ENCODE data around the gene PHF2. TPM values are rescaled to one million over a fixed set of nuclear protein-coding genes. Genes with fewer than 3 reads are reported as not detected.

The PHF2 gene
- total RNA-seq, 2 experiments from 2014 or later, result 19.7 to 19.9 TPM

DNA sequence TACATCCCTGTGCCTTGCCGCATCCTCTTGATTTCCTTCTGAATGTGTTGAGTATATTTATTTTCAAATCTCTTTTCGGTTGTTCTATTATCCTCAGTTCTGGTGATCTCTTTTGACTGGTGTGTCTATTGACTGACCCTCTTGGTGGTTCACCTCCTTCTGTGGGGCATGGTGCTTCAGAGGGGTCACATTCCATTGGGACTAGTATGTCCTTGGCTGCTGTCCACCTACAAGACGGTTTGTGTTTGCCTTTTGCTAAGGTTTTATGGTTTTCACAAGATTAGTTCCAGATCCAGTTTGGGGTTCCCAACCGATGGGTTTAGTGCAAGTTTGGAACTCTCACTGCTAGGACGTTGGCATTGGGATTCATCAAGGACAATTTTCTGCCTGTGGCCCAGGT lies 66.6 kb downstream of the PHF2 start:
- ChIA-PET POLR2A (no interaction called here), CTCF (interaction anchor here (1.2 kb wide), 1 partner anchor 37 kb away, joined by 3 read pairs; no protein-coding TSS in a partner anchor)

DNA sequence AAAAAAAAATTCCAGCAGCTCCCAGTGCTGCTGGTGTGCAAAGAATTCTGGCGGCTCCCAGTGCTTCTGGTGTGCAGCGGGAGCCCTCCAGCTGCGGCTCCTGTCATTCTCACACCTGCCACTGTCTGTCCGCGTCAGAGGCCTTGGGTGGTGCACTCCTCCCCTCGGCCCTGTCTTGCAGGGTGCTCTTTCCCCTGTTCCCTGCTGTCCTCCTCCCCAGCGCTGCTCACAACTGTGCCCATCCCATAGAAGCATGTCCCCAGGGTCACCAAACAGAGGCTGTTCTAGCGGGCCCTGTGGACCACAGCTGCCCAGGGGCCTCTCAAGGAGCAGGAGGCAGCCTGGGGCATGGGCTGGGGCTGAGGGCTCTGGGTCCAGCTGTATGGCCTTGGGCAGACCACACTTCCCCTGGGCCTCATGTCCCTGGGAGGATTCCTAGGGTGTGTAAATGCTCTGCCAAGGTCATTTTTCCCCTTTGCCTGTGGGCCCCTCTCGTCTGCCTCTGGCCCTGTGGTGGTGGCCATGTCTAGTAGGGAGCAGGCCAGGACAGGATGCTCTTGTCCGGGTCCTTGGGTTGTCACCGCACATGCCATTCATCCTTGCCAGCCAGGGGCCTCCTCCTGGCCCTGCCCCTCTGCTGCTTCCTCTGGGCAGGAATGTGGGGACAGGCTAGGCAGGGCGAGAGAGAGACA lies 68.2 kb downstream of the PHF2 start:
- CTCF ChIA-PET, result interaction anchor here (1.2 kb wide), 1 partner anchor 35 kb away, joined by 3 read pairs; no protein-coding TSS in a partner anchor
- POLR2A ChIA-PET, result no interaction called here

DNA sequence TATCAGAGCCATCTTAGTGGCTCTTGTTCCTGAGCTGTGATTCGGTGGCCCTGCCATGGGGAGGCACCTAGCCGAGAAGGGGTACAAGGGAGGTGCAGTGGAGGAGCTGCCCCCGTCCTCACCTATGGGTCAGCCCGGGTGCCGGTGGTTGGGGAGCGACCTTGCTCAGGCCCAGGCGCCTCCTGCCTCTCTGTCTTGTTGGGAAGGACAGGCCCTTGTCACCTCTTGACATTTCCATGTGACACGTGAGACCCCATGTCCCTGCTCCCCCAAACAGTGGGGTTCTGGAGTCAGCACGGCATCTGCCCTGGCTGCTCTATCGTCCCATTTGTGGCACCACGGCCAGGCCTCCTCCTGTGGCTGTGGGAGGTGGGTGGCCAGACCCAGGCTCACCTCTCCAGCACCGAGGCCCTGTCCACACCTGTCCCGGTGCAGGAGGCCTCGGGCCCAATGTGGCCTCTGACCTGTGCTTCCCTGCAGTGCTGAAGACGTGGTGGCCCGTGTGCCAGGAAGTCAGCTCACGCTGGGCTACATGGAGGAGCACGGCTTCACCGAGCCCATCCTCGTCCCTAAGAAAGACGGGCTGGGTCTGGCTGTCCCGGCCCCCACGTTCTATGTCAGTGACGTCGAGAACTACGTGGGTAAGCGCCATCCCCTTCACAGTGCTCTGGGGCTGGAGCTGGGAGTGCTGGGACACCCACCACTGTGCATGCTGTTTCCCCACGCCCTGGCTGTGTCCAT lies 68.9 kb downstream of the PHF2 start:
- CTCF ChIA-PET, result no interaction called here
- POLR2A ChIA-PET, result no interaction called here

DNA sequence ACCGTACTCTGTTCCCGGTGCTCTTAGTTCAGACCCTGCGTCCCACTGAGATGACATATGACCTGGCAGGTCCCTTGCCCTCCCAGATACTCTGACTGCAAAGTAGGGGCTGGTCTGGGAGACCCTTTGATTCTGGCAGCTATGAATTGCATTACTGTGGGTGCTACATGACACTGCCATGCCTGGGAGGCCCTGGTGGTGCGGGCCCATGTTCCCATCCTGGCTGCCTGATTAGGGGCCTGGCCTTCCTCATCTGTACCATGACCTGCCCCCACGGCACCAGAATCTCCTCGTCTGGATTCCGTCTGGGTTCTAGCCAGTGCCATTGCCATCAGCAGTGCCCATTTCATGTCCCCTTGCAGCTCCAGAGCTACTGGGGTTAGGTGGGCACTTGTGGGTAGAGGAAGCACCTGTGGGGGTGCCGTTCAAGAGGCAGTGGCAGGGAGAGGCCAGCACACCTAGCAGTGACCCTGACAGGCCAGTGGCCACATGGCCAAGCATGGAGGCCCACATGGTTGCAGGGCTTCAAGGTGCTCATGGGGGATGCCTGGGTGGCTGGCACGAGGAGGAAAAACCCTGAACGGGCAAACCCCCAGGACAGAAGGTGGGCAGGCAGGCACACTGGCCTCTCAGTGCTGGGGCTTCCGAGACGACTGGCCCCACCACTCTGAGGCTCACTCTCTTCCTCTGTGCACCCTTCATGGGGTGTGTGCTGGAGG lies 69.7 kb downstream of the PHF2 start:
- POLR2A ChIA-PET, result no interaction called here
- CTCF ChIA-PET, result no interaction called here

- POLR2A ChIA-PET, result no interaction called here
Observed at GRCh38 chr9:93646640-93647178, 70.3 kb downstream of the PHF2 start.

DNA sequence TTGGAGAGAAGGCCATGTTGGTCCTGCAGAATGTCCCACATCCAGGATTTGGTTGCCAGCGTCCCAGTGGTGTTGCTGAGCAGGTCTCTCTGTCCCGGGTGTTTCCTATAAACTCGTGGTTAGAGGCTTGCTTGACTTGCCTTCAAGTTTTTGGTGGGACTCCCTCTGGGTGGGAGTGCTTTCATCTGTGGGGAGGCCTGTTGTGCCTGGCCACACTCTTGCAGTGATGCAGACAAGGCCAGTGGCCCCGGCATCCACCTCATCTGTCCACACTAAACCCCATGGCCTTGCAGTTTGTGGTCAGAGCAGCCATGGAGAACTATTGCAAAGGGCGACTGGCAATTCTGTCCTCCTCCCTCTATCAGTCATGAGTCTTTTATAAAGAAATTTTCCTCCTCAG lies 71.8 kb downstream of the PHF2 start:
- ChIA-PET POLR2A (no interaction called here), CTCF (no interaction called here)

More at GRCh38 chr9:93646640-93647178, 70.3 kb downstream of the PHF2 start:
- CTCF ChIA-PET, result no interaction called here

GRCh38 chr9:93648836-93649235 lies 72.5 kb downstream of the PHF2 start:
- CTCF ChIA-PET, result no interaction called here
- POLR2A ChIA-PET, result no interaction called here

DNA sequence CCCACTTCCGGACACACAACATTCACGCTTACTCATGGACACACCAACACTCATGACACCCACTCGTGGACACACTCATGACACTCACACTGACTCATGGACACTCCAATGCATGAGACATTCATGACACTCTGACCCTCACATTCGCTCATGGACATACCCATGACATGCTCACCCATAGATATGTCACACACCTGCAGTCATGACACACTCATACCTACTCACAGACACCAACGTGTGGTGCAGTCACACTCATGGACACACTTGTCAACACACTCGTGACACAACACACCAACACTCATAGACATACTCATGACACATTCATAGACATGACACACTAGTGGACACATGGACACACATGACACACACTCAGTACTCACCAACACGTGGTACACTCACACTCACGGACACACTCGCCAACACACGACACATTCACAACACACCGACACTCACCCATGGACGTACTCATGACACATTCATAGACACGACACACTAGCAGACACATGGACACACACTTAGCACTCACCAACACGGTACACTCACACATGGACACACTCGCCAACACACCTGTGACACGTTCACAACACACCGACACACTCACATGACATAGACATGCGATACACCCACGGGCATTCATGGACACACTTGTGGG lies 73.4 kb downstream of the PHF2 start:
- ChIA-PET POLR2A (no interaction called here), CTCF (no interaction called here)

DNA sequence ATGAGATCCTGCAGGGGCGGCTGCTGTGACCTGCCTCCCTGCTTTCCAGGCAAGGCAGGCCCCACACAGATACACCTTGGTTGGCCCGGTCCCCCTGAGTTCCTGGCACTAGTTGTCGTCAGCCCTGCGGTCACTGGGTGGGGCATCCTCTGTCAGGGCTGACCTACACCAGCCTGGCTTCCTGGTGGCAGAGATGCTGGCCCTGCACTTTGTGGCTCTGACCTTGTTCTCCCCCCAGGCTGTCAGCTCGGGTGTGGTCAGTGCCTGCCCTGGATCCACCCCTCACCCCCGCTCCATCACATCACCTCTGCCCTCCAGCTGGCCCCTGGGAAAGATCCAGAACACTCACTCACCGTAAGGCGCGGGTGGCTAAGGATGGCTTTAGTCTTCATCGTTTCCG lies 74.1 kb downstream of the PHF2 start:
- CTCF ChIA-PET, result no interaction called here
- POLR2A ChIA-PET, result no interaction called here

GRCh38 chr9:93651521-93651950 lies 75.2 kb downstream of the PHF2 start:
- CTCF ChIA-PET, result no interaction called here
- POLR2A ChIA-PET, result no interaction called here

DNA sequence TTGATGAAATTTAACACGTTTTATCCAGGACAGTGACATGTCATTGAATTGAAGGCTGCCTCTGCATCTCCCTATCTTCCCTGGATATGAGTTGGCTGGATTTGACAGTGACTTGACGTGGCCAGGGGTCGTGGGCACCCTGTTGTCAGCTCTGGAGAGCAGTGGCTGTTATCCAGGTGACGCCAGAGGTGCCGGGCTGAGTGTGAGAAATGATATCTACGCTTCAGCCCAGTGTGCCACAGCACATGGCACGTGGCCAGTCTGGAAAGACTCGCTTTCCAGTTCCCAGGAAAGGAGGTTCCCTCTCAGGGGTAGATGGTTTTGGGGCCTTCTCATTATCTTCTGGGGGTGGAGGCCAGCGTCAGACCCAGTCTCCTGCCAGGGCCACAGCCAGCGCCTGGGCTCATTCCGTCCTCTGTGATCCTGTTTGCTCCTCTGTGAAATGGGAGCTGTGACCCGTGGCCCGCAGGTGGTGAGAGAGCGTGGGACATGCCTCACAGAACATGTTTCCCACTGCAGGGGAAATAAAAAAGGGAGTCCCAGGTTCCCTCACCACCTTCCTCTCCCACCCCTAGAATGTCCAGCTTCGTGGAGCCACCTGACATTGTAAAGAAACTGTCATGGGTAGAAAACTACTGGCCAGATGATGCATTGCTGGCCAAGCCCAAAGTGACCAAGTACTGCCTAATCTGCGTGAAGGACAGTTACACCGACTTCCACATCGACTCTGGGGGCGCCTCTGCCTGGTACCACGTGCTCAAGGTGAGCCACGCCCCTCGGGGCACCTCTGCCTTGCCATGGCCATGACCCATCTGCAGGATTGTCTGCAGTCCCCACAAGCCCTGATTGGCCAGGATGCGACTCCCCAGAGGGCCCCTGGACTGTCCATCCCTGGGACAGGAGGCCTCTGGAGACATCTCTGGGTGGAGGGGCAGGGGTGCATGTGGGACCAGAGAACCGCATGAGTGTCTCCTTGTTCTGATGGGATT lies 76.5 kb downstream of the PHF2 start:
- POLR2A ChIA-PET, result no interaction called here
- CTCF ChIA-PET, result no interaction called here

DNA sequence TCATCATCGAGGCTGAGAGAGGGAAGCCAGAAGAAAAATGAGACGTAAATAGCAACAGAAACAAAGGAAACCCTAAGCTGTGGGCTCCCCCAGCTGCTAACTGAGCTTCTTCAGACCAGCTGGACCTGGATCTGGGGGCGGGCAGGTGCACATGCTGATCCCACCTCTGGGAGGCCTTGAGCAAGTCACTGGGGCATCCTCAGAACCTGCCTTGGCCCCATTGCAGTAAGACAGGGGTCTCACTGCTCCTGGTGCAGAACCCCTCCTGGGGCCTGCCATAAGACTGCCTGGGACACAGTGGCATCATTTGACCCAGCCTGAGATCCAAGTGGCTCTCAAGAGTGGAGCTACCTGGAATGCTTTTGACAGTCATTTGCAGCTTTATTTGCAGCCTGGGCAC lies 77.4 kb downstream of the PHF2 start:
- CTCF ChIA-PET, result no interaction called here
- POLR2A ChIA-PET, result no interaction called here

DNA sequence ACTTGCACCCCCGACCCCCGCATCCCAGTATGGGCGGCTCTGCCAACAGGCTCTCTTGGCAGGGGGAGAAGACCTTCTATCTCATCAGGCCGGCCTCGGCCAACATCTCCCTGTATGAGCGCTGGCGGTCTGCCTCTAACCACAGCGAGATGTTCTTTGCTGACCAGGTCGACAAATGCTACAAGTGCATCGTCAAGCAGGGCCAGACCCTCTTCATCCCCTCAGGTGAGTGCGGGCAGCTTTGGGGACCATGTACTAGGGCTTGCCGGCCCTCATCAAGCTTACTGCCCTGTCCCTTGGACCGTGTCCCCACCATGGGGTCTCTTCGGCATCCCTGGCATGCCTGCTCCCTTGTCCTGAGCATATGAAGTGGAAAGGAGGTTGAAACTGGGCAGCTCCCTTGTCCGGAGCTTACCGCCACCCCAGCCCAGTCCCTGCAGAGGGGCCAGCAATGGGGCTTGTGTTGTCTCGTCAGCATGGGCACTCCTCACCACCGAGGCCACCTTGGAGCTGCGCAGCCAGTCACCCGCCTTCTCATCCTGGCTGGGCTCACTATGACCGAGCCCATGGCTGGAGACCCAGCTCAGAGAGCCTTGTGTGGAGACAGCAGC lies 78.1 kb downstream of the PHF2 start:
- ChIA-PET POLR2A (no interaction called here), CTCF (no interaction called here)

DNA sequence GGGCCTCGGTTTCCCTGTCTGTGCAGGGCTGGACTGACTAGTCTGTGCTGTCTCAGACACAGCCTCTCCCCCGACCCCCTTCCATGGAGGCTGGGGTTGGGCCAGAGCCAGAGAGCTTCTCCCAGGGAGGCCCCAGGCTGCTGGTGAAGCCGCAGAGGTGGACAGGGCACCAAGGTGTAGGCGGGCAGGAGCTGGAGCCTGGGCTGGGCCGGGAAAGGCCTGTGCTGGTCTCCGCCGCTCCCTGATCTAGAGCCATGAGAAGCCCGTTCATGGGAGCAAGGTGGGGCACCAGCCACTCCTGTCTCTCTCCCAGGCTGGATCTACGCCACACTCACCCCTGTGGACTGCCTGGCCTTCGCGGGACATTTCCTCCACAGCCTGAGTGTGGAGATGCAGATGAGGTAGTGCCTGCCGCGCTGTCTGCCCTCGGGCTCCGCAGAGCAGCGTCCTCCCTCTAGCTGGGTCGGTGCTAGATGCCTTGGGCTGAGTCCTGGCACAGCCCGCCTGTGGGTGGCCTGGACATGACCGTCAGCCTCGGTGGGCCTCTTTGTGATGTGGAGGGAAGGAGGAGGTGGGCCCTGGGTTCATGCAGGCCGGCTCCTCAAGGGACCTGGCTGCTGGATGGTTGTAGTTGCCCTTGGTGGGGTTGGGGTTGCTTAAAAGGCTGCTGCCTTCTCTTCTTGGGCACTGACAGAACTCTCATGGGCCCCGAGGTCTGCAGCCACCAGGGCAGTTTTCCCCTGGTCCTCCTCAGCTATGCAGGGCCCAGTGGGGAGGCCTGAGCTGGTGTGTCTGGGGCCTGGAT lies 79.4 kb downstream of the PHF2 start:
- CTCF ChIA-PET, result no interaction called here
- POLR2A ChIA-PET, result no interaction called here

DNA sequence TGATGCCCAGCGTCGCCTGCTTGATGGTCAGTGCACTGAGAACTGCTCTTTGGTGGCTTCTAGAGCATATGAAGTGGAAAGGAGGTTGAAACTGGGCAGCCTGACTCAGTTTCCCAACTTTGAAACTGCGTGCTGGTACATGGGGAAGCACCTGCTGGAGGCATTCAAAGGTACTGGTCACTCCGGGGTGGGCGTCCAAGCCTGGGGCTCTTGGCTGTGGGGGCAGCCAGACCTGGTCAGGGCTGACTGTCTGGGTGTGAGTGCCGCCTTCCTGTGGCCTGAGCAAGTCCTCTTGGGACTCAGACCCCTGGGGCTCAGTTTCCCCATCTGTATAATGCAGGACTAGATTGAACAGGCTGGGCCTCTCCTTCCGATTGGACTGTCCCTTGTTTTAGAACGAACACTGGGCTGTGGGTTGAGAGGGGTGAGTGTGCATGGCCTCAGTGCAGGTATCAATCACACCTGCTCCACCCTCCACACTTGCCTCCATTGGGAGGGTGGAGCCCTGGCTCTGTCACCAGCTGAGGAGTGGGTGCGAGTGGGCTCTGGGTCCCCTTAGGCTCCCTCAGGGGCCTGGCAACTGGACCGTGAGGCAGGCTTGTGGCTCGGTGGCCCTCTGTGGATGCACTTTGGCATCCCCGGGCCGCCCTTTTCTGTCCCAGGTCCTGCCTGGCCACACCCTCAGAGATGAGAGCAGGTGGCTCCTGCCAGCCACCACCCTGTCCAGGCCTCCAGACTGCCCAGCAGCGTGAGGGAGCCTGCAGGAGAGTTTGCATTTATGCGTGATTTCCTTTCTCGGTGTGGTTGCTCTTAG lies 80.2 kb downstream of the PHF2 start:
- POLR2A ChIA-PET, result no interaction called here
- CTCF ChIA-PET, result interaction anchor here (1.1 kb wide), 1 partner anchor 26 kb away, joined by 4 read pairs; no protein-coding TSS in a partner anchor

- CTCF ChIA-PET, result interaction anchor here (1.1 kb wide), 1 partner anchor 25 kb away, joined by 4 read pairs; no protein-coding TSS in a partner anchor
- POLR2A ChIA-PET, result no interaction called here
Observed at GRCh38 chr9:93657331-93658111, 81.1 kb downstream of the PHF2 start.
